Endothelial cell of umbilical vein (primary cell): ENCODE measurements around the gene STAT5B. TPM values are rescaled to one million over a fixed set of nuclear protein-coding genes. Genes with fewer than 3 reads are reported as not detected.

Experiments
- BruUV-seq: library from RNA; stranded (reverse); fragments of 400-500 nt; replicated peaks from 2 replicates; lab custom pipeline; 2021; lab: Mats Ljungman, UMichigan
- CTCF ChIA-PET: fragments of 300-600, 350-600 bp; sonication (Branson Sonifier 250); formaldehyde crosslinking; loops from one replicate; lab custom pipeline; 2021; ENCODE audit warnings: antibody characterized with exemption, inconsistent platforms; lab: Charles Lee
- POLR2A ChIA-PET: fragments of 300-600, 350-600 bp; sonication (Branson Sonifier 250); formaldehyde crosslinking; loops from one replicate; lab custom pipeline; 2021; ENCODE audit warnings: antibody characterized with exemption, inconsistent platforms; lab: Charles Lee
- DNase-seq: peaks from one replicate; pipeline ENCODE4 v3.0.0-alpha.2; 2011; ENCODE audit warnings: low read depth, low spot score
- FAIRE-seq: peaks from 2 replicates; lab custom pipeline; 2011; peaks lifted over from hg19 to GRCh38; lab: Jason Lieb, UNC
- H2AFZ ChIP-seq: 2 replicates; pipeline ENCODE4 v1.6.0; 2012; ENCODE audit warnings: low read depth, low read length, control low read depth, inconsistent platforms
- H3K27ac ChIP-seq: 2 replicates; pipeline ENCODE4 v1.5.1; 2011; ENCODE audit warnings: low read depth, mild to moderate bottlenecking, control low read depth, low read length, moderate library complexity; ENCODE audit not compliant: insufficient read depth
- H3K27me3 ChIP-seq, 2 experiments: 2 replicates each; pipeline versions ENCODE4 v1.6.0 to v1.6.1; 2011; ENCODE audit warnings: low read length in 2 of 2, mixed read lengths in 1 of 2; ENCODE audit not compliant: control insufficient read depth in 2 of 2, insufficient read depth in 2 of 2
- H3K36me3 ChIP-seq, 2 experiments: 2 replicates in 1 of 2; 3 replicates in 1 of 2; pipeline ENCODE4 v1.5.1; 2011; ENCODE audit warnings: low read length in 2 of 2, mild to moderate bottlenecking in 1 of 2, moderate library complexity in 1 of 2; ENCODE audit not compliant: control insufficient read depth in 2 of 2, insufficient read depth in 2 of 2; ENCODE audit errors: extremely low read depth in 1 of 2
- H3K4me1 ChIP-seq: 3 replicates; pipeline ENCODE4 v1.5.1; 2011; ENCODE audit warnings: mild to moderate bottlenecking, low read length; ENCODE audit not compliant: control insufficient read depth, insufficient read depth; ENCODE audit errors: extremely low read depth
- H3K4me2 ChIP-seq: 2 replicates; pipeline ENCODE4 v1.6.1; 2011; ENCODE audit warnings: low read length, control low read depth, mixed read lengths; ENCODE audit not compliant: insufficient read depth
- H3K4me3 ChIP-seq, 3 experiments: fragments of 200-600 bp in 1 of 3; sonication (generic), shearing (Covaris generic) in 1 of 3; replicated peaks in 1 of 3; 2 replicates each; pipeline ENCODE4 v1.5.1; 2011 to 2016; ENCODE audit warnings: control low read depth in 3 of 3, low read length in 3 of 3, mild to moderate bottlenecking in 2 of 3, inconsistent platforms in 1 of 3, low read depth in 1 of 3, moderate library complexity in 1 of 3; ENCODE audit not compliant: insufficient read depth in 1 of 3
- H3K79me2 ChIP-seq: 2 replicates; pipeline ENCODE4 v1.6.0; 2012; ENCODE audit warnings: low read length, inconsistent platforms; ENCODE audit not compliant: control insufficient read depth, insufficient read depth
- H3K9ac ChIP-seq: replicated peaks from 2 replicates; pipeline ENCODE3; 2011; ENCODE audit warnings: low read length, control low read depth; ENCODE audit not compliant: insufficient read depth; ENCODE audit errors: extremely low read depth
- H3K9me1 ChIP-seq: replicated peaks from 3 replicates; pipeline ENCODE4 v1.6.0; 2011; ENCODE audit warnings: mild to moderate bottlenecking, low read length; ENCODE audit not compliant: control insufficient read depth, insufficient read depth; ENCODE audit errors: extremely low read depth
- H3K9me3 ChIP-seq: replicated peaks from 2 replicates; pipeline ENCODE4 v1.5.1; 2012; ENCODE audit warnings: low read length, inconsistent platforms; ENCODE audit not compliant: control insufficient read depth, insufficient read depth
- H4K20me1 ChIP-seq: replicated peaks from 2 replicates; pipeline ENCODE3; 2011; ENCODE audit warnings: mild to moderate bottlenecking, low read length; ENCODE audit not compliant: control insufficient read depth, insufficient read depth; ENCODE audit errors: extremely low read depth
- EZH2 ChIP-seq: IDR thresholded peaks from 2 replicates; pipeline ENCODE4 v1.6.1; 2012; ENCODE audit warnings: borderline replicate concordance, low read depth, mild to moderate bottlenecking, moderate library complexity, low read length, inconsistent platforms; ENCODE audit not compliant: severe bottlenecking
- FOS ChIP-seq: IDR thresholded peaks from 2 replicates; pipeline ENCODE4 v1.6.1; 2011; ENCODE audit warnings: mild to moderate bottlenecking, low read length, moderate library complexity, borderline replicate concordance; ENCODE audit not compliant: insufficient read depth
- GATA2 ChIP-seq: IDR thresholded peaks from 2 replicates; pipeline ENCODE4 v1.7.0; 2011; ENCODE audit warnings: low read depth, mild to moderate bottlenecking, moderate library complexity, mixed read lengths, low read length; ENCODE audit not compliant: insufficient read length, insufficient read depth
- JUN ChIP-seq: IDR thresholded peaks from 2 replicates; pipeline ENCODE4 v1.6.1; 2011; ENCODE audit warnings: borderline replicate concordance, low read depth; ENCODE audit not compliant: insufficient read length, insufficient read depth
- MYC ChIP-seq: IDR thresholded peaks from one replicate; pipeline ENCODE4 v1.6.1; 2011; ENCODE audit warnings: mild to moderate bottlenecking, low read depth, low read length
- POLR2A ChIP-seq: IDR thresholded peaks from 2 replicates; pipeline ENCODE4 v1.6.1; 2012; ENCODE audit warnings: low read depth, mild to moderate bottlenecking, control low read depth, low read length
- POLR2AphosphoS5 ChIP-seq: IDR thresholded peaks from 2 replicates; pipeline ENCODE4 v1.6.1; 2012; ENCODE audit warnings: low read depth, mild to moderate bottlenecking, control low read depth, low read length, moderate library complexity; ENCODE audit not compliant: insufficient read depth
- dilution Hi-C: fragments of 300-500 bp; cut with MboI; formaldehyde crosslinking; loops from one replicate; pipeline ENCODE4 v1.15.0; 2019; ENCODE audit warnings: low sequenced_read_pairs; ENCODE audit not compliant: extremely low pct_ligation_motif_present
- intact Hi-C: fragments of 100-400 bp; cut with micrococcal nuclease; formaldehyde crosslinking; loops from one replicate; pipeline ENCODE4 v1.10.0; 2022
- polyA plus RNA-seq, 4 experiments: library from polyadenylated mRNA; depleted of rRNA in 3 of 4; stranded (reverse) in 3 of 4; unstranded in 1 of 4; fragments of >200 nt; gene quantifications; 2 replicates each; pipeline versions ENCODE4 v1.2.1 to v1.2.3, GENCODE V29; 2011 to 2012; ENCODE audit warnings: missing spikeins in 1 of 4
- total RNA-seq: library from RNA; stranded (reverse); gene quantifications from 2 replicates; pipeline ENCODE4 v1.2.3, GENCODE V29; 2021
- TF ChIP-seq, protein P1 (sequence below): IDR thresholded peaks from 2 replicates; pipeline ENCODE4 v1.6.1; 2011; ENCODE audit not compliant: insufficient read depth, insufficient read length
- TF ChIP-seq, protein P2 (sequence below), 2 donors: IDR thresholded peaks; 1 replicate in 1 of 2; 2 replicates in 1 of 2; pipeline ENCODE4 v1.5.1; 2011; ENCODE audit warnings: low read length in 2 of 2, mild to moderate bottlenecking in 2 of 2, moderate library complexity in 2 of 2, control low read depth in 1 of 2, inconsistent platforms in 1 of 2, low read depth in 1 of 2; ENCODE audit not compliant: insufficient read depth in 1 of 2; ENCODE audit errors: extremely low read depth in 1 of 2

STAT5B gene
- total and polyA plus RNA-seq, 2 donors (not counting 3 experiments of a cell fraction or from before 2014, with no cell fraction given) = 43.3 to 53.7 TPM

DNA sequence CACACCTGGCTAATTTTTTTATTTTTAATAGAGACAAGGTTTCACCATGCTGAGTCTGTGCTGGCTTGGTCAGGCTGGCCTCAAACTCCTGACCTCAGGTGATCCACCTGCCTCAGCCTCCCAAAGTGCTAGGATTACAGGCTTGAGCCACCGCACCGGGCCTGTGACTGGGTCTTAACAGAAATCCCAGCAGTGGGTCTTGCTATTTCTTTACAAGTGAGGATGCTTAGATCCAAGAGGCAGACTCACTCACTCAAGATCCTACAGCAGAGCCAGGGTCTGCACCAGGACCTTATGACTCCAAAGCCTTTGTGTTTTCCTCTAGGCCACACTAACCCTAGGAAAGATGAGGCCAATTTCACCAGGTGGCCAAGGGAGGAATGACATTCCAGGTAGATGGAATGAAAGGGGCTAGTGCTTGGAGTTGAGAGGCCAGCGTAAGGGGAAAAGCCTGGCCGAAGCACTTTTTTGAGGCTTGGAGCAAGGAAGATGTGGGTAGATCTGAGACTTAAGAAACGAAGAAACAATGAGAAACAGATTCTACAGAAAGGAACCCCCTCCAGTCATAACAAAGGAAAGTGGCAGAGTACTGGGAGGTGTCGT, 6.4 kb upstream of the STAT5B start:
- Histone ChIP-seq H3K9ac (no peak overlapping the region), H3K9me3 (no peaks in the 10 kb centered on the region), H3K4me3 (no peak overlapping the region), H3K27ac (no peak overlapping the region), H3K9me1 (no peaks in the 10 kb centered on the region), H3K79me2 (no peaks in the 10 kb centered on the region), H3K4me2 (no peak overlapping the region), H3K27me3 (no peaks in the 10 kb centered on the region), H2AFZ (no peak overlapping the region), H3K36me3 (no peaks in the 10 kb centered on the region), H4K20me1 (no peaks in the 10 kb centered on the region), H3K4me1 (peaks cover 8% of the 10 kb centered on the region)
- BruUV-seq = no TSS peak
- POLR2A ChIA-PET = interaction anchor here (0.7 kb wide), 1 partner anchor 192 kb away, joined by 3 read pairs; no protein-coding TSS in a partner anchor
- no peak for FAIRE-seq
- CTCF ChIA-PET = interaction anchor here (1.0 to 1.2 kb wide), 2 partner anchors 60 to 235 kb away, joined by 3 to 4 read pairs; no protein-coding TSS in a partner anchor
- DNase-seq = no peak
- intact Hi-C loops = no loop called here
- no peak for TF ChIP-seq FOS
- TF ChIP-seq JUN = no peak
- no peak for TF ChIP-seq POLR2AphosphoS5
- TF ChIP-seq, protein P1, sequence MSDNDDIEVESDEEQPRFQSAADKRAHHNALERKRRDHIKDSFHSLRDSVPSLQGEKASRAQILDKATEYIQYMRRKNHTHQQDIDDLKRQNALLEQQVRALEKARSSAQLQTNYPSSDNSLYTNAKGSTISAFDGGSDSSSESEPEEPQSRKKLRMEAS = no peak
- no peak for TF ChIP-seq MYC
- TF ChIP-seq POLR2A = no peak
- TF ChIP-seq EZH2 = no peak
- TF ChIP-seq, protein P2, sequence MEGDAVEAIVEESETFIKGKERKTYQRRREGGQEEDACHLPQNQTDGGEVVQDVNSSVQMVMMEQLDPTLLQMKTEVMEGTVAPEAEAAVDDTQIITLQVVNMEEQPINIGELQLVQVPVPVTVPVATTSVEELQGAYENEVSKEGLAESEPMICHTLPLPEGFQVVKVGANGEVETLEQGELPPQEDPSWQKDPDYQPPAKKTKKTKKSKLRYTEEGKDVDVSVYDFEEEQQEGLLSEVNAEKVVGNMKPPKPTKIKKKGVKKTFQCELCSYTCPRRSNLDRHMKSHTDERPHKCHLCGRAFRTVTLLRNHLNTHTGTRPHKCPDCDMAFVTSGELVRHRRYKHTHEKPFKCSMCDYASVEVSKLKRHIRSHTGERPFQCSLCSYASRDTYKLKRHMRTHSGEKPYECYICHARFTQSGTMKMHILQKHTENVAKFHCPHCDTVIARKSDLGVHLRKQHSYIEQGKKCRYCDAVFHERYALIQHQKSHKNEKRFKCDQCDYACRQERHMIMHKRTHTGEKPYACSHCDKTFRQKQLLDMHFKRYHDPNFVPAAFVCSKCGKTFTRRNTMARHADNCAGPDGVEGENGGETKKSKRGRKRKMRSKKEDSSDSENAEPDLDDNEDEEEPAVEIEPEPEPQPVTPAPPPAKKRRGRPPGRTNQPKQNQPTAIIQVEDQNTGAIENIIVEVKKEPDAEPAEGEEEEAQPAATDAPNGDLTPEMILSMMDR (IDR thresholded peaks at IDR 0.05; ENCODE audit: extremely low read depth in 1 of 2, insufficient read depth in 1 of 2, low read depth in 1 of 2, low read length in 2 of 2) = no peak
- TF ChIP-seq GATA2 = no peak
- dilution Hi-C loops = no loop called here
